ENCODE measurements around the gene INPP5A.

The INPP5A gene

GRCh38 chr10:132744839-132745238 is 207.3 kb downstream of the INPP5A start:
- no peak overlapping the region for H3K4me3 ChIP-seq (ENCODE audit: low read length)
- no peak for DNase-seq (ENCODE audit: low read depth)
- TF ChIP-seq CTCF (conservative IDR thresholded peaks at IDR 0.05; ENCODE audit: low read depth, low read length): no peak

GRCh38 chr10:132745511-132745910 is 207.9 kb downstream of the INPP5A start:
- DNase-seq (ENCODE audit: low read depth): no peak
- TF ChIP-seq CTCF (conservative IDR thresholded peaks at IDR 0.05; ENCODE audit: low read depth, low read length): no peak
- no peak overlapping the region for H3K4me3 ChIP-seq (ENCODE audit: low read length)

DNA sequence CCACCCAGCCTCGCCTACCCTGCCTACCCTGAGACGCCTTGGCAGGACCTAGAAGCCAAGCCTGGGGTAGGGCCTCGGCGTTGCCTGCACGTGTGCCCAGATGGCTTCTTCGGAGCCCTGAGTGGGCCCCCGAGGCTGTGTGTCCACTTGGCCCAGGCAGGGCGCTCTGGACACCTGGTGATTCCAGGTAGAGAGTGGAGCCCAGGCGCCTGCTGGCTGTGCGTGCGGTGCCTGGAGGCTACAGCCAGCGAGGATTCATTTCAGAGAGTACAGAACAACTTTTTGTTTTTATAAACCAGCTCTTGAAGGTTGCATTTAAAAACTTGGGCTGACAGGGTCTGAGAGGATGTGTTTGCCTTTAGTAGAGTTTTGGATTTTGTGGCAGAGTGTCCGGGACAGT is 208.4 kb downstream of the INPP5A start:
- TF ChIP-seq CTCF (conservative IDR thresholded peaks at IDR 0.05; ENCODE audit: low read depth, low read length): no peak
- no peak overlapping the region for H3K4me3 ChIP-seq (ENCODE audit: low read length)
- DNase-seq (ENCODE audit: low read depth): no peak

- no peak overlapping the region for H3K4me3 ChIP-seq (ENCODE audit: low read length)
- DNase-seq (ENCODE audit: low read depth): no peak
- no peak for TF ChIP-seq CTCF (conservative IDR thresholded peaks at IDR 0.05; ENCODE audit: low read depth, low read length)
Observed at GRCh38 chr10:132746386-132746785, 208.8 kb downstream of the INPP5A start.

GRCh38 chr10:132746801-132747625 is 209.4 kb downstream of the INPP5A start:
- H3K4me3 ChIP-seq (ENCODE audit: low read length): no peak overlapping the region
- peak; percentile 24 for DNase-seq (ENCODE audit: low read depth)
- TF ChIP-seq CTCF (conservative IDR thresholded peaks at IDR 0.05; ENCODE audit: low read depth, low read length): peak; percentile 5

- no peak for TF ChIP-seq CTCF (conservative IDR thresholded peaks at IDR 0.05; ENCODE audit: low read depth, low read length)
- DNase-seq (ENCODE audit: low read depth): no peak
- no peak overlapping the region for H3K4me3 ChIP-seq (ENCODE audit: low read length)
Observed at GRCh38 chr10:132748135-132748534, 210.5 kb downstream of the INPP5A start.
